Pancreas (tissue), 10 donors: ENCODE results near the gene SPTLC1. TPM values are rescaled to one million over a fixed set of nuclear protein-coding genes. Genes with fewer than 3 reads are reported as not detected.
A peak's percentile ranks its signal among the peaks of the same experiment; 100 is the strongest.
"Not testable (repeated sequence)": the region's sequence is repeated elsewhere in the genome, so short reads cannot be mapped to it uniquely, and the experiment has no call there.

Source experiments
- ATAC-seq, 4 donors: fragments of 200-7000 bp; cut with Tn5 transposase; one replicate each; pipeline versions ENCODE4 v1.8.0 to v1.9.1; 2020; ENCODE audit warnings: mild to moderate bottlenecking in 4 of 4, moderate library complexity in 4 of 4
- DNase-seq, 6 donors: peaks; one replicate each; pipeline ENCODE4 v3.0.0-alpha.2; 2020
- FAIRE-seq: peaks from 2 replicates; lab custom pipeline; 2012; peaks lifted over from hg19 to GRCh38; lab: Jason Lieb, UNC
- H3K27ac ChIP-seq, 4 donors: fragments of 200-600 bp; sonication (generic); 1 replicate in 3 of 4; 2 replicates in 1 of 4; pipeline versions ENCODE4 v1.5.0 to v1.8.0; 2020
- H3K27me3 ChIP-seq, 4 donors: fragments of 200-600 bp; one replicate each; pipeline ENCODE4 v1.8.0; 2021
- H3K36me3 ChIP-seq, 3 donors: fragments of 200-600 bp; sonication (generic) in 1 of 3; one replicate each; pipeline versions ENCODE4 v1.5.0 to v1.8.0; 2020 to 2021
- H3K4me1 ChIP-seq, 3 donors: fragments of 200-600 bp; one replicate each; pipeline ENCODE4 v1.8.0; 2021
- H3K4me3 ChIP-seq, 4 donors: fragments of 200-600 bp; sonication (generic) in 2 of 4; one replicate each; pipeline versions ENCODE4 v1.5.0 to v1.8.0; 2020 to 2021
- H3K9me3 ChIP-seq, 4 donors: fragments of 200-600 bp; one replicate each; pipeline ENCODE4 v1.8.0; 2021
- WGBS, 2 donors: extraction: QIAGEN DNeasy Blood & Tissue Kit; methylation state at CpG; one replicate each; pipeline ENCODE4 v1.1.7; 2013; 5-methylcytosine and 5-hydroxymethylcytosine counted together
- intact Hi-C, 3 donors: fragments of 100-400 bp; cut with DNase I; formaldehyde crosslinking; loops; one replicate each; pipeline versions ENCODE4 v1.11.1 to v1.14.2; 2022
- polyA plus RNA-seq, 2 donors: library from polyadenylated mRNA; stranded (reverse); fragments of 200-250 nt; gene quantifications; one replicate each; pipeline ENCODE4 v1.2.3, GENCODE V29; 2013
- total RNA-seq, 6 donors: library from RNA; stranded (reverse); fragmentation: NEBNext Ultra II Directional in 4 of 6; extraction: Animal tissue kit (Norgen Biotek cat#: 25700) in 4 of 6; gene quantifications; one replicate each; pipeline versions ENCODE4 v1.2.1 to v1.2.4, GENCODE V29; 2021 to 2023
- TF ChIP-seq, protein P1 (sequence below), 4 donors: fragments of 200-600 bp; sonication (generic) in 3 of 4; IDR thresholded peaks; one replicate each; pipeline versions ENCODE4 v1.5.0 to v1.8.0; 2021; ENCODE audit warnings: antibody characterized with exemption in 4 of 4
- donor health status: healthy with polysubstance abuse.
- donor health status: DM: no; HTN: no; CAD: no; lungs with moderate emphysema.
- donor health status: DM: no; HTN: no; CAD: no.
- donor health status: control.
- donor health status: control.
- donor health status: Bipolar disorder and iron deficiency.
- donor health status: DM: yes; HTN: yes; CAD: no.
- donor health status: DM: no; HTN: no; CAD: no.
- donor health status: DM: no; HTN: no; CAD: no.
- donor health status: DM: yes; HTN: yes; CAD: no.

Gene SPTLC1
- total and polyA plus RNA-seq, 8 donors: 13.0 to 36.0 (median 25.0) TPM

DNA sequence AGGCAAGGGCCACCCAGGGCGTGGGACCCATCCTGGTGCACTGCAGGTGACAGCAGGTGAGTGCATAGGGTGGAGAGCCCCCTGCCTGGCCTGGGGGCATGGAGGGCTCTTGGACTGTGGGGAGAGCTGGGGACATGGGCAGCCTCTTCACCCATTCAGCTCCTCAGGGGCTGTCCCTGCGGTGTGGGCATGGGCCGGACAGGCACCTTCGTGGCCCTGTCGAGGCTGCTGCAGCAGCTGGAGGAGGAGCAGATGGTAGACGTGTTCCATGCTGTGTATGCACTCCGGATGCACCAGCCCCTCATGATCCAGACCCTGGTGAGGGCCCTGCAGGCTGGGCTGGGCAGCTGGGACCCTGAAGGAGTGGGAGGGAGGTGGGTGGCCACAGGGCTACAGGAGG is 20.4 kb upstream of the SPTLC1 start:
- H3K9me3 ChIP-seq: no peaks in the 10 kb centered on the region
- no peak for DNase-seq
- 47 to 65% methylated on average over 7 of the region's 7 CpGs for WGBS, 2 donors
- no peak overlapping the region for H3K4me3 ChIP-seq
- TF ChIP-seq, protein P1, sequence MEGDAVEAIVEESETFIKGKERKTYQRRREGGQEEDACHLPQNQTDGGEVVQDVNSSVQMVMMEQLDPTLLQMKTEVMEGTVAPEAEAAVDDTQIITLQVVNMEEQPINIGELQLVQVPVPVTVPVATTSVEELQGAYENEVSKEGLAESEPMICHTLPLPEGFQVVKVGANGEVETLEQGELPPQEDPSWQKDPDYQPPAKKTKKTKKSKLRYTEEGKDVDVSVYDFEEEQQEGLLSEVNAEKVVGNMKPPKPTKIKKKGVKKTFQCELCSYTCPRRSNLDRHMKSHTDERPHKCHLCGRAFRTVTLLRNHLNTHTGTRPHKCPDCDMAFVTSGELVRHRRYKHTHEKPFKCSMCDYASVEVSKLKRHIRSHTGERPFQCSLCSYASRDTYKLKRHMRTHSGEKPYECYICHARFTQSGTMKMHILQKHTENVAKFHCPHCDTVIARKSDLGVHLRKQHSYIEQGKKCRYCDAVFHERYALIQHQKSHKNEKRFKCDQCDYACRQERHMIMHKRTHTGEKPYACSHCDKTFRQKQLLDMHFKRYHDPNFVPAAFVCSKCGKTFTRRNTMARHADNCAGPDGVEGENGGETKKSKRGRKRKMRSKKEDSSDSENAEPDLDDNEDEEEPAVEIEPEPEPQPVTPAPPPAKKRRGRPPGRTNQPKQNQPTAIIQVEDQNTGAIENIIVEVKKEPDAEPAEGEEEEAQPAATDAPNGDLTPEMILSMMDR (IDR thresholded peaks at IDR 0.05): no peak
- intact Hi-C loops: loop anchor here in 2 of 3 donors (5.0 kb wide), 2 partner anchors 497 to 502 kb away; no protein-coding TSS in a partner anchor
- H3K4me1 ChIP-seq: peaks cover 0 to 2% (median 0%) of the 10 kb centered on the region in 3 donors
- no peaks in the 10 kb centered on the region for H3K27me3 ChIP-seq
- no peak overlapping the region for H3K27ac ChIP-seq
- ATAC-seq: no peak
- no peak for FAIRE-seq
- H3K36me3 ChIP-seq: no peaks in the 10 kb centered on the region

DNA sequence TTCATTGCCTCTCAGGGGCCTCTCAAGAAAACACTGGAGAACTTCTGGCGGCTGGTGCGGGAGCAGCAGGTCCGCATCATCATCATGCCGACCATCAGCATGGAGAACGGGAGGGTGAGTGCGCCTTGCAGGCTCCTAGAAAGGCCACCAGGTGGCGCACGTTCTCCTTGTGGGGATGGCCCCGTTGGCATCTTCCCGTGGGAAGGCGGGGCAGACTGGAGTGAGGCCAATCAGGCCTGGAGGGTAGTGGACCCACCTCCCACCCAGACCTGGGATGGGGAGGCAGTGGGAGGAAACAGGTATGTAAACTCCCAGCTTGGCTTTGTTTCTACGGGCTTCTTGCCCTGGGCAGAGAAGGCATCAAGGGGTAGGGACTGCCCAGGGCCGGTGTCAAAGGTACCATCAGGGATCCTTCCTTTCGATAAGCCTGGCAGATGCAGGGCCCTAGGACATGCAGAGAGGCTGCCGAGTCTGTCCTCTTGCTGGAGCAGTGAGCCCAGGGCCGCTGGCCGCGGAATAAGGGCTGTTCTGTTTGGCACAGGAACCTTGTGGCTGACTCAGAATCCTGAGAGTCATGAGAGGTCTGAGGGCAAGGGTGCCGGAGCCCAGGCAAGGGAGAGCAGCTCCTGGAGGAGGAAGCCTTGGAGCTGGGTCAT is 18.9 kb upstream of the SPTLC1 start:
- H3K4me3 ChIP-seq: no peak overlapping the region
- no peak for FAIRE-seq
- 9 to 10% methylated on average over 19 of the region's 19 CpGs for WGBS, 2 donors
- TF ChIP-seq, protein P1 (IDR thresholded peaks at IDR 0.05): peak; percentile 93 to 98 (median 97)
- DNase-seq: peak; percentile 58 to 91 (median 78)
- no peaks in the 10 kb centered on the region for H3K4me1 ChIP-seq
- H3K36me3 ChIP-seq: no peaks in the 10 kb centered on the region
- intact Hi-C loops: no loop called here
- no peaks in the 10 kb centered on the region for H3K9me3 ChIP-seq
- no peak overlapping the region for H3K27ac ChIP-seq
- no peaks in the 10 kb centered on the region for H3K27me3 ChIP-seq
- peak; percentile 71 to 92 (median 91) for ATAC-seq

DNA sequence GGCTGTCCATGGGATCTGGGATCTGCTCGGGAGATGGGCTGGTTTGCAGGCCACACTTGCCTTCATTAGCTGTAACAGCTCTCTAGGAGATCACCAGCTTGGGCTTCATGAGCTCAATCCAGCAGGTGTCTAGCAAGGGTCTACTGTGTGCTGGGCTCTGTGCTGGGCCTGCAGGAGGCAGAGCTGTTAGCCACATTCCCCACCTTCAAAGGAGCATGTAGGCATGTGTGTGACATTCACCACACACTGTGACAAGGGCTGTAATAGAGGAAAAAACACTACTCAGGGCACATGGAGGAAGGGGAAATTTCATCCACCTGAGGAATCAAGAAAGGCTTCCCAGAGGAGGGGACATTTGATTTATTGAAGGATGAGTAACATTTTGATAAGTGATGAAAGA is 17.7 kb upstream of the SPTLC1 start:
- H3K36me3 ChIP-seq, H3K9me3 ChIP-seq, DNase-seq, FAIRE-seq, H3K27ac ChIP-seq, H3K4me1 ChIP-seq, intact Hi-C loops, H3K4me3 ChIP-seq, ATAC-seq, H3K27me3 ChIP-seq: not testable (repeated sequence)
- WGBS, 2 donors: 65 to 86% methylated on average over 1 of the region's 1 CpG

DNA sequence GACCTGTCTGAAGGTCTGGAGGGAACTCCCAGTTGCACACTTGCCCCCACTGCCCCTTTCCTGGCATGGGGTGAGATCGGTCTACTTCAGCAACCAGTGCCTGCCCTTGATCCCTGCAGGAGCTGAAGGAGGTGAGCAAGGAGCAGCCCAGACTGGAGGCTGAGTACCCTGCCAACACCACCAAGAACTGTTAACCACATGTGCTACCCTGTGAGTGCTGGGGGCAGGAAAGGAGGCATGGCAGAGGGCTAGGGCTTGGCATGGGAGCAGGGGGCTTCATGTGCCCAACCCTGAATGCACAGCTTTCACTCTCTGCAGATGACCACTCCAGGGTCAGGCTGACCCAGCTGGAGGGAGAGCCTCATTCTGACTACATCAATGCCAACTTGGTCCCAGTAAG is 17.3 kb upstream of the SPTLC1 start:
- Histone ChIP-seq H3K27me3 (no peaks in the 10 kb centered on the region), H3K36me3 (no peaks in the 10 kb centered on the region), H3K9me3 (no peaks in the 10 kb centered on the region), H3K4me1 (no peaks in the 10 kb centered on the region), H3K4me3 (no peak overlapping the region), H3K27ac (no peak overlapping the region)
- TF ChIP-seq, protein P1 (IDR thresholded peaks at IDR 0.05): no peak
- no peak for DNase-seq
- intact Hi-C loops: no loop called here
- FAIRE-seq: no peak
- no peak for ATAC-seq
- 90% methylated on average over 1 of the region's 1 CpG; no CpG with 5 or more reads in 1 of the 2 donors for WGBS, 2 donors

DNA sequence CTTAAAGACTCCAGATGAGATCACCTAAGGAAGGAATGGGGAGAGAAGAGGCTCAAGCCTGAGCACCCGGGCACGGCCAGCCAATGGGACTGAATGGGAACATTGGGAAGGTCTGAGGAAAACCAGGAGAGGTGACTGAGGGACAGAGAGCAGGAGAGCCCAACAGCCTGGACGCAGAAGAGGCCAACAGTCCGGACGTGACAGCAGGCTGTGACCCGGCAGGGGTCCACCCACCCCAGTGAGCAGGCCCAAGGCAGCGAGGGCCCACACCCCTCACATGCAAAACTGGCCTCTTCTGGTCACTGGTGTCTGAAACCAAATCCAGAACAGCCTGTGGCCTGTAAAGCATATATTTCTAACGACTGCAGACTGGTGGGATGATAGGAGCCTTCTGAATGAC is 7.6 kb upstream of the SPTLC1 start:
- WGBS, 2 donors: 50 to 56% methylated on average over 8 of the region's 8 CpGs
- H3K4me3 ChIP-seq: no peak overlapping the region
- no peaks in the 10 kb centered on the region for H3K9me3 ChIP-seq
- H3K36me3 ChIP-seq: no peaks in the 10 kb centered on the region
- DNase-seq (no peak), ATAC-seq (no peak), FAIRE-seq (no peak)
- no peaks in the 10 kb centered on the region for H3K4me1 ChIP-seq
- TF ChIP-seq, protein P1 (IDR thresholded peaks at IDR 0.05): no peak
- no peak overlapping the region for H3K27ac ChIP-seq
- intact Hi-C loops: no loop called here
- H3K27me3 ChIP-seq: no peaks in the 10 kb centered on the region
